HEK293T (cell line): ENCODE results near the gene LPIN1.

ENCODE experiments used
- CTCF ChIA-PET: fragments of 350-600 bp; formaldehyde crosslinking; extraction: SDS; loops from one replicate; lab custom pipeline; 2021; ENCODE audit warnings: antibody characterized with exemption, inconsistent platforms; lab: Yijun Ruan, JAX
- POLR2A ChIA-PET: fragments of 350-600 bp; formaldehyde crosslinking; extraction: SDS; loops from one replicate; lab custom pipeline; 2020; ENCODE audit warnings: antibody characterized with exemption, inconsistent platforms; lab: Yijun Ruan, JAX
- DNase-seq: peaks from one replicate; pipeline ENCODE4 v3.0.0; 2012; ENCODE audit warnings: mixed read lengths; ENCODE audit errors: extremely low spot score
- ARNT ChIP-seq: fragments of 450-650 bp; IDR thresholded peaks from 2 replicates; pipeline ENCODE4 v1.6.1; 2017; ENCODE audit warnings: mild to moderate bottlenecking
- BHLHE40 ChIP-seq: fragments of 450-650 bp; IDR thresholded peaks from 2 replicates; pipeline ENCODE4 v1.6.1; 2016; ENCODE audit warnings: mild to moderate bottlenecking, moderate library complexity, borderline replicate concordance
- CTBP1 ChIP-seq: fragments of 450-650 bp; IDR thresholded peaks from 2 replicates; pipeline ENCODE4 v1.6.1; 2016; ENCODE audit warnings: borderline replicate concordance
- ELF4 ChIP-seq: fragments of 450-650 bp; IDR thresholded peaks from 2 replicates; pipeline ENCODE4 v1.6.1; 2017; ENCODE audit warnings: antibody characterized with exemption
- FOXA1 ChIP-seq: fragments of 450-650 bp; IDR thresholded peaks from 2 replicates; pipeline ENCODE4 v1.6.1; 2016; ENCODE audit warnings: mild to moderate bottlenecking
- FOXK2 ChIP-seq: fragments of 450-650 bp; IDR thresholded peaks from 2 replicates; pipeline ENCODE4 v1.6.1; 2016; ENCODE audit warnings: mild to moderate bottlenecking
- FOXM1 ChIP-seq: fragments of 450-650 bp; IDR thresholded peaks from 2 replicates; pipeline ENCODE4 v1.6.1; 2017; ENCODE audit warnings: mild to moderate bottlenecking, borderline replicate concordance
- HDGF ChIP-seq: fragments of 450-650 bp; IDR thresholded peaks from 2 replicates; pipeline ENCODE4 v1.6.1; 2017; ENCODE audit warnings: antibody characterized with exemption, borderline replicate concordance
- L3MBTL2 ChIP-seq: fragments of 450-650 bp; conservative IDR thresholded peaks from 2 replicates; pipeline ENCODE4 v1.6.1; 2016; ENCODE audit warnings: mild to moderate bottlenecking
- LEF1 ChIP-seq: fragments of 450-650 bp; IDR thresholded peaks from 2 replicates; pipeline ENCODE4 v1.6.1; 2017; ENCODE audit warnings: mild to moderate bottlenecking, borderline replicate concordance
- NFRKB ChIP-seq: fragments of 450-650 bp; IDR thresholded peaks from 2 replicates; pipeline ENCODE4 v1.6.1; 2016; ENCODE audit warnings: mild to moderate bottlenecking, moderate library complexity
- SP1 ChIP-seq: fragments of 450-650 bp; IDR thresholded peaks from 2 replicates; pipeline ENCODE4 v1.6.1; 2017
- SUZ12 ChIP-seq: fragments of 450-650 bp; IDR thresholded peaks from 2 replicates; pipeline ENCODE4 v1.6.1; 2016; ENCODE audit warnings: mild to moderate bottlenecking
- TARDBP ChIP-seq: fragments of 450-650 bp; IDR thresholded peaks from 2 replicates; pipeline ENCODE4 v1.6.1; 2016
- ZNF384 ChIP-seq: fragments of 450-650 bp; IDR thresholded peaks from 2 replicates; pipeline ENCODE4 v1.6.1; 2016
- TF ChIP-seq, protein P1 (sequence below): fragments of 450-650 bp; IDR thresholded peaks from 2 replicates; pipeline ENCODE4 v1.6.1; 2016

LPIN1 gene

GRCh38 chr2:11778416-11778815 is 32.0 kb downstream of the LPIN1 start:
- no peak for DNase-seq
- TF ChIP-seq, protein P1, sequence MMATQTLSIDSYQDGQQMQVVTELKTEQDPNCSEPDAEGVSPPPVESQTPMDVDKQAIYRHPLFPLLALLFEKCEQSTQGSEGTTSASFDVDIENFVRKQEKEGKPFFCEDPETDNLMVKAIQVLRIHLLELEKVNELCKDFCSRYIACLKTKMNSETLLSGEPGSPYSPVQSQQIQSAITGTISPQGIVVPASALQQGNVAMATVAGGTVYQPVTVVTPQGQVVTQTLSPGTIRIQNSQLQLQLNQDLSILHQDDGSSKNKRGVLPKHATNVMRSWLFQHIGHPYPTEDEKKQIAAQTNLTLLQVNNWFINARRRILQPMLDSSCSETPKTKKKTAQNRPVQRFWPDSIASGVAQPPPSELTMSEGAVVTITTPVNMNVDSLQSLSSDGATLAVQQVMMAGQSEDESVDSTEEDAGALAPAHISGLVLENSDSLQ = no peak
- CTCF ChIA-PET = interaction anchor here (1.0 to 3.0 kb wide), 2 partner anchors 85 to 91 kb away, joined by 4 to 9 read pairs; no protein-coding TSS in a partner anchor
- POLR2A ChIA-PET = no interaction called here

GRCh38 chr2:11778923-11779757 is 32.7 kb downstream of the LPIN1 start:
- TF ChIP-seq FOXK2 (no peak), L3MBTL2 (0 out of 2 replicates have a peak, but pooled peaks have one; percentile 19)
- DNase-seq = peak; percentile 86
- CTCF ChIA-PET = interaction anchor here (0.6 to 3.0 kb wide), 14 partner anchors 12 to 861 kb away, joined by 3 to 26 read pairs (median 5); no protein-coding TSS in a partner anchor
- POLR2A ChIA-PET = no interaction called here

GRCh38 chr2:11781602-11782001 is 35.2 kb downstream of the LPIN1 start:
- TF ChIP-seq FOXK2 (no peak), ELF4 (no peak), ARNT (no peak), FOXA1 (no peak), L3MBTL2 (no peak)
- POLR2A ChIA-PET = no interaction called here
- CTCF ChIA-PET = interaction anchor here (0.8 to 1.0 kb wide), 2 partner anchors 83 to 94 kb away, joined by 4 to 5 read pairs; no protein-coding TSS in a partner anchor
- no peak for DNase-seq

GRCh38 chr2:11784280-11784679 is 37.8 kb downstream of the LPIN1 start:
- POLR2A ChIA-PET = no interaction called here
- TF ChIP-seq LEF1 (no peak), ZNF384 (no peak), SP1 (no peak), FOXK2 (no peak), TARDBP (no peak), NFRKB (no peak), SUZ12 (no peak), ELF4 (no peak), CTBP1 (no peak), BHLHE40 (no peak), L3MBTL2 (no peak)
- TF ChIP-seq, protein P1 = no peak
- CTCF ChIA-PET = interaction anchor here (0.7 to 2.0 kb wide), 12 partner anchors 10 to 534 kb away, joined by 3 to 8 read pairs (median 4); no protein-coding TSS in a partner anchor
- no peak for DNase-seq

DNA sequence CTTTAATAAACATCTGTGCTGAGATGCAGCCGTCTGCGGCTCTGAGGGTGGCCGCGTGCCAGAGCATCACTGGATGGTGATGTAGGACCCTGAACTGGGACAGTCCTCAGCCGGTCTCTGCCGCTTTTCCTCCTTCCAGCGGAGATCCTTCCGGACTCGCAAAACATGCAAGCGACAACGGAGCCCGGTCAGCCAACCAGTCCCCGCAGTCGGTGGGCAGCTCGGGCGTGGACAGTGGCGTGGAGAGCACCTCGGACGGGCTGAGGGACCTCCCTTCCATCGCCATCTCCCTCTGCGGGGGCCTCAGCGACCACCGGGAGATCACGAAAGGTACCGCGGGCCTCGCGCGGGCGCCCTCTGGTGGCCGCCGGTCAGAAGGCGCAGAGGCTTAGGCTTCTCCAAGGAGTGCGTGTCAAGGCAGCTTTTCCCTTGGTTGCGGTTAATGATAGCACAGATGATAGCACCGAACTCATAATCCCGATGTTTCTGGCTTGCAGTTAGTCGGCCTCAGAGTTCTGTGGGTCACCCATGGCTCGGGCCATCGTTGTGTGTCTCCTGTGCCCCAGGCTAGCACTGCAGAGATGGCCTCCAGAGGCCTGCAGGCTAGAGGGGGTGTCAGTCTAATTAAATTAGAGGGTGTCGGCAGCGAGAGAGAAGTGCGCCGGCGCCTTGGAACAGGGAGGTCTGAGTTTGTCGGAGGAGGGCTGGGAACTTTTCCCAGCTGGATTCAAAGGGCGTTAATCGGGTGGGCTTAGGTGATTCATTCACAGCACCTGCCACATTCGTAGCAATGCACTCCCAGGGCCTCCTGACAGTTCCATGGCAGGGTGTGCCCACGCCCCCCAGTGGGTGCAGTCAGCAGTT is 38.5 kb downstream of the LPIN1 start:
- DNase-seq = peak; percentile 86
- TF ChIP-seq FOXA1 (no peak), HDGF (no peak), TARDBP (no peak), SUZ12 (no peak), FOXK2 (no peak), ELF4 (no peak), NFRKB (no peak), SP1 (no peak), BHLHE40 (no peak), FOXM1 (no peak)
- CTCF ChIA-PET = interaction anchor here (0.6 to 2.0 kb wide), 13 partner anchors 10 to 534 kb away, joined by 3 to 8 read pairs (median 4); no protein-coding TSS in a partner anchor
- POLR2A ChIA-PET = no interaction called here

DNA sequence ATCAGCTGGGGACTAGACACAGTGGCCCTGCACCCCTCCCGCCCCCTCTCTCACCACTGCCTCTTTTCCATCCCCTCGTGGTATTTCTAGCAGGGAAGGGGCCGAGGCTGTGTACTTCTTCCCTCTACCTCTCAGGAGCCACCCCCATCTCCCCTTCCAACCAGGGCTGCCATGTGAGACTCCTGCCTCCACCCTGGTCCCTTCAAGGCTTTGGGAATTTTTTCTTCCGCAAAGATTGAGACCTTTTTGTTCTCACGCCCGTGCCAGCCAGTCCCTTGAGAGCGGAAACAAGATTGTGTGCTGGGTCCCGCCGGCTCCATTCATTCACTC is 39.1 kb downstream of the LPIN1 start:
- no peak for TF ChIP-seq L3MBTL2
- no peak for TF ChIP-seq NFRKB
- TF ChIP-seq FOXM1 = no peak
- no peak for TF ChIP-seq CTBP1
- TF ChIP-seq SUZ12 = no peak
- TF ChIP-seq ZNF384 = no peak
- TF ChIP-seq TARDBP = no peak
- no peak for TF ChIP-seq FOXK2
- no peak for TF ChIP-seq HDGF
- TF ChIP-seq ELF4 = no peak
- TF ChIP-seq ARNT = no peak
- ChIA-PET CTCF (interaction anchor here (0.6 to 1.9 kb wide), 4 partner anchors 11 to 111 kb away, joined by 3 to 8 read pairs (median 4); no protein-coding TSS in a partner anchor), POLR2A (no interaction called here)
- DNase-seq = no peak

- TF ChIP-seq ELF4 (no peak), TARDBP (no peak), CTBP1 (no peak), ZNF384 (no peak), FOXA1 (no peak), HDGF (no peak), BHLHE40 (no peak), NFRKB (no peak), L3MBTL2 (no peak), LEF1 (no peak), ARNT (no peak), FOXK2 (no peak)
- TF ChIP-seq, protein P1 = no peak
- POLR2A ChIA-PET = no interaction called here
- CTCF ChIA-PET = interaction anchor here (1.1 kb wide), 1 partner anchor 111 kb away, joined by 3 read pairs; no protein-coding TSS in a partner anchor
- no peak for DNase-seq
Observed at GRCh38 chr2:11786191-11786590, 39.8 kb downstream of the LPIN1 start.
